ENCODE data around the gene ATL1.
"Not testable (repeated sequence)": the region's sequence is repeated elsewhere in the genome, so short reads cannot be mapped to it uniquely, and the experiment has no call there.

The ATL1 gene

DNA sequence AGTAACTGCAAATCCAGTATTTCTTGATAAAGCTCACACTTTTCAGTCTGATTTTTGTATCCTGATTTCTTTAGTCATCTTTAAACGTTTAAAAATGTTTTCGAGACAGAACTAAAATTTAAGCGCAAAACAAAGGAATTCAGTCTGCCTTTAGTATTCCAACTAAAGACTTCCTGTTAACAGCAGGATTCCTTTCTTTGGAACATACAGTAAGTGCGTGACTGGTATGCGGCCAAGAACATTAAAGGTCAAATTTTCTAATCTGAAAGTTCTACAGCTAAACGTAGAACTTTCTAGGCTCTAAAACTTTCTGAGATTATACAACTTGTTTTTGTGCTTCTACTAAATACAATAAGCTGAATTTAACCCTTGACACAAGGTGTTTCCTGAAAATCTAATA, 98.3 kb downstream of the ATL1 start:
- TF ChIP-seq, protein P1, sequence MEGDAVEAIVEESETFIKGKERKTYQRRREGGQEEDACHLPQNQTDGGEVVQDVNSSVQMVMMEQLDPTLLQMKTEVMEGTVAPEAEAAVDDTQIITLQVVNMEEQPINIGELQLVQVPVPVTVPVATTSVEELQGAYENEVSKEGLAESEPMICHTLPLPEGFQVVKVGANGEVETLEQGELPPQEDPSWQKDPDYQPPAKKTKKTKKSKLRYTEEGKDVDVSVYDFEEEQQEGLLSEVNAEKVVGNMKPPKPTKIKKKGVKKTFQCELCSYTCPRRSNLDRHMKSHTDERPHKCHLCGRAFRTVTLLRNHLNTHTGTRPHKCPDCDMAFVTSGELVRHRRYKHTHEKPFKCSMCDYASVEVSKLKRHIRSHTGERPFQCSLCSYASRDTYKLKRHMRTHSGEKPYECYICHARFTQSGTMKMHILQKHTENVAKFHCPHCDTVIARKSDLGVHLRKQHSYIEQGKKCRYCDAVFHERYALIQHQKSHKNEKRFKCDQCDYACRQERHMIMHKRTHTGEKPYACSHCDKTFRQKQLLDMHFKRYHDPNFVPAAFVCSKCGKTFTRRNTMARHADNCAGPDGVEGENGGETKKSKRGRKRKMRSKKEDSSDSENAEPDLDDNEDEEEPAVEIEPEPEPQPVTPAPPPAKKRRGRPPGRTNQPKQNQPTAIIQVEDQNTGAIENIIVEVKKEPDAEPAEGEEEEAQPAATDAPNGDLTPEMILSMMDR (IDR thresholded peaks at IDR 0.05; ENCODE audit: insufficient read depth, low read depth, low read length, missing control alignments), result no peak
- no peak overlapping the region for H3K4me3 ChIP-seq (ENCODE audit: low read length)
- peak; percentile 17 for DNase-seq (ENCODE audit: low read depth)

DNA sequence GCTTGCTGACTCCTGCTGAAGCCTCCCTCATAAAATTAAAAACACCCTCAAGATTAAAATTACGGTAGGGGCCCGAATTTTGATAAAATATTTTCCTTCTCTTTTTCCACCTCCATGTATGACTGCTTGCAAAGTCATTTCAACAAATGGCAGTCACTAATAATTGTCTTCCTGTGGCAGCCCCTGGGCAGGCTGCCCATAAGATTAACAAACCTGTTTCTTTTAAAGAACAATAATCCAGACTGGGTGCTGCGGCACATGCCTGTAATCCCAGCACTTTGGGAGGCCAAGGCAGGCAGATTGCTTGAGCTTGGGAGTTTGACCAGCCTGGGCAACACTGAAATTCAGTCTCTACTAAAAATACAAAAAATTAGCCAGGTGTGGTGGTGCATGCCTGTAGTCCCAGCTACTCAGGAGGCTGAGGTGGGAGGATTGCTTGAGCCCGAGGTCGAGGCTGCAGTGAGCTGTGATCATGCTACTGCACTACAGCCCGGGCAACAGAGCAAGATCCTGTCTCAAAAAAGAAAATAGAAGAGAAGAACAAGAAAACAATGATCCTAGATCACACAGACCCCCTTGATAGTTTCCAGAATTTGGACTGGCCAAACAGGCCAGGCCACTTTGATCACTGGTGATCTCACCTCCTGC, 99.5 kb downstream of the ATL1 start:
- TF ChIP-seq, protein P1 (IDR thresholded peaks at IDR 0.05; ENCODE audit: insufficient read depth, low read depth, low read length, missing control alignments), result no peak
- peak; percentile 21 for DNase-seq (ENCODE audit: low read depth)
- no peak overlapping the region for H3K4me3 ChIP-seq (ENCODE audit: low read length)

DNA sequence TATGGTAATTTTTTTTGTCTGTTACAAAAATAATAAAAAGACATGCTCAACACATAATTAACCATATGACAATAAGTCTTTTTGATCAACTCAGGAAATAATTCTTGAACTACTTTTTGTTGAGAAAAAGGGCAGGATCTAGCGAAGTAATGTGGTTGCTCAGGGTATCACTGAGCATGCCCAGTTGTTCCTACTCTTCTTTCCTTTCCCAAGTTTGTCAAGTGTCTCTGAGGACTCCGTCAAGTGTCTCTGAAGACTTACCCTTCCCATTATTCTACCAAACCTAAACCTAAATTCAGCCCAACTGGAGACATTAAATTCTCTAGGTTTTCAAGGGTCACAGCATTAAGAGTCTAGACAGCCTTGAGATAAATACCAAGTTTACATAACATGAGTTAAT, 104.6 kb downstream of the ATL1 start:
- not testable (repeated sequence) for DNase-seq (ENCODE audit: low read depth); H3K4me3 ChIP-seq (ENCODE audit: low read length)

DNA sequence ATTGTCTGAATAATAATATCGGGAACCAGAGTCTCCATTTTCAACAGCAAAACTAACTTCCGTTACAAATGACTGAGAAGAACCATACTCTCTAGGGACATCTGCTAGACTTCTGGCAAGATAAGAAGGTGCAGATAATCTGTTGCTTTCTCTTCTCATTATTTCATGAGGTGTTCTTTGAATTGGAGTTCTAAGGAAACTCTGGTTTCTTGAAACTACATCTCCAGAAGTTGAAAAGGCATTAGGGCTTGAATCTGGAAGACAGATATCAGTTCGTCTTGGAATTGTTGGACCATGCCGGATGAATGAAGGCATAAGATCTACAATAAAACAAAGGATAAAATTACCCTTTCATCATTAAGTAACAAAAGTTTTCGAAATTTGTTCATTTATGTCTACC, 105.4 kb downstream of the ATL1 start:
- not testable (repeated sequence) for H3K4me3 ChIP-seq (ENCODE audit: low read length); DNase-seq (ENCODE audit: low read depth)

DNA sequence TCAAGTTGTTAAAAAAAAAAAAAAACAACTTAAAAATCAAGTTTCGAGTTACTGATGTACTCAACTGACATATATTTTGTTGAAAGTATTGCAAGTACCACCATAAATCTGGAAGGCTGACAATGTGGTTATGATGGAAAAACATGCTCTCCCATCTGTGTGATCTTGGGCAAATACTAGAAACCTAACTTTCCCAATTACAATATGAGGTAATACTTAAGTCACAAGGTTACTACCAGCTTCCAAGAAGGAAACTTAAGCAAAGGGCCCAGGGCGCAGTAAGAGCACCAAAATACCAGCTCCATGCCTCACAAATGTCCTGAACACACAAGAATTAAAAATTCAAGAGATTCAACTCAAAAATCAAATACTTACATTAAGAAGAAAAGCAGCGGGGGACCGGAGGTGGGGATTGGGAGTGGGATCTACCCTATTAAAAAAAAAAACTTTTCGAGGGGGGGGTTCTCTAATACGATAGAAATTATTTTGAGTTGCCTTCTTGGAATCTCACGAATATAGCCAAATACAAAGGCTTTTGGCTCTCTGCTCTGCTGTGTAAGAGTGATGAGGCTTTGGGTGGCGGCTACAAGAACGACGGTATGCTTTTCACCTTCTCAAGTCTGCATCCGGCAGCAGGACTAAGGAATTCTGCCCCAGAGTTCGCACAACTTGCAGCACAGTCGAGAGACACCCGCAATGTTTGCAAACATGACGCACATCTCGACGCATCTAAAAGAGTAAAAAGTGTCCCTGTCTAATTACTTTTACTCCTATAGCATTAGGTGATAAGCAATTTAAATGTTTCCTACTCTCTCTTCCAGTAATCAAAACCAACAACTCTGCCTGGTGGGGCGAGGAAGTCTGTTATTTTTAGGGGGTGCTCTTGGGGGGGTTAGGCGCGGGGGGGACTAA, 107.1 kb downstream of the ATL1 start:
- peak overlapping the region; percentile 78 for H3K4me3 ChIP-seq (ENCODE audit: low read length)
- TF ChIP-seq, protein P1 (IDR thresholded peaks at IDR 0.05; ENCODE audit: insufficient read depth, low read depth, low read length, missing control alignments), result no peak
- DNase-seq (ENCODE audit: low read depth), result peak; percentile 77

DNA sequence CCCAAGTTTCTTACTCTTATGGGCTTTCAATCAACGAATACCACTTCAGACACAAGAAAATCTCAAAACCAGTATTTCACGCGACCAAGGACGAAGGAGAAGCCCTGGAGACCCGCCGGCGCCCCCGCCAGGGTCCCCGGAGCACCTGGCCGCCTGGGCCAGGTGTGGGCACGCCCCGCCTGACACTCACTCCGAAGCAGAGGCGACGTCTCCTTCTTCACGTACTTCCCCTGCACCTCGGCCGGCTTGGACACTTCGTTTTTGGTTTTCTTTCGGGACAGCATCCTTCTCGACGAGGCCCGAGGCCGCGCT, 107.7 kb downstream of the ATL1 start:
- peak; percentile 36 for DNase-seq (ENCODE audit: low read depth)
- TF ChIP-seq, protein P1 (IDR thresholded peaks at IDR 0.05; ENCODE audit: insufficient read depth, low read depth, low read length, missing control alignments), result no peak
- peak overlapping the region; percentile 78 for H3K4me3 ChIP-seq (ENCODE audit: low read length)

DNA sequence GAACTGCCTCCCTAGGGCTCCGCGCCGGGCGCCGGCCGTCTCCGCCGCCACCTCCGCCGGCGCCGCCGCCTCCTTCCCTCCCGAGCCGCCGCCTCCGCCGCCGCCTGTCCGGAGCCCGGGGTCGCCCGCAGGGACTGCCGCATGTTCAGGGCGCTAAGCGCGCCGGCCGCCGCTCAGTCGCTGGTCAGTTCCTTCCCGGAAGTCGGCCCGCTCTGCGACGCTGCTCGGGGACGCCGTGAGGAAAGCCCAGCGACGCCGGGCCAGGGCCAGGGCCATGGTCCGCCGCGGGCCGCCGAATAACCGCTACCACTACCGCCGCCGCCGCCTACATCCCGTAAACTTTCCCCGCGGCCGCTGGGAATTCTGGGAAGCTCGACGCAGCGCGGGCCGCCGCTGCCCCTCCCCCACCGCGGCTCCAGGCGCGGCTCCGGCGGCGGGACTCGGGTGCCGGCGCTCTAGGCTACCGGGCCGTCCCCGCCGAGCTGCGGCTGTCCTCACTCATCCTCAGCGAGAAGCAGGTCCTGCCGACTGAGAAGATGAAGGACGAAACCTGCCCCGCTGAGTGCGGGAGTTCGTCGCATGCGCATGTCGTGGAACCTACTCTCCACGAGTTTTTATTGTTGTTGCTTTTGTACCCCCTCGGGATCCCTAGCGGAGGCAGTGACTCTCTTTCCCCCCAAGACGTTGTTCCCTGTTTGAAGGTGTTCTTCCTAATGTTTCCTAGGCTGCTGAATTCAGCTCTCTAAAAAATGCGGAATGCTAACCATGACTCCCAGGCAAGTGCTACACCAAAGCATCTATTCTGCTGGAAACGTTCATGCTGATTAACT, 108.3 kb downstream of the ATL1 start, which contains the start of gene SAV1:
Gene SAV1 (minus strand): TSS at position 311 of the 830 bp plus-strand sequence. CDS start 339 bp downstream, outside the sequence.
- TF ChIP-seq, protein P1 (IDR thresholded peaks at IDR 0.05; ENCODE audit: insufficient read depth, low read depth, low read length, missing control alignments), result no peak
- peak; percentile 81 for DNase-seq (ENCODE audit: low read depth)
- H3K4me3 ChIP-seq (ENCODE audit: low read length), result peak within 1 kb of the TSS; percentile 78

Measured in epithelial cell of esophagus (primary cell).